HG03159 (cell line): ENCODE data around the gene ABCD2.
"Not testable (repeated sequence)": the region's sequence is repeated elsewhere in the genome, so short reads cannot be mapped to it uniquely, and the experiment has no call there.

Experiments
- ATAC-seq: cut with Tn5 transposase; IDR thresholded peaks from one replicate; pipeline ENCODE4 v1.9.1; 2021; ENCODE audit warnings: mild to moderate bottlenecking, moderate library complexity; ENCODE audit not compliant: unreplicated experiment

The ABCD2 gene

GRCh38 chr12:39619660-39620433 is at the start of gene ABCD2:
Gene ABCD2, minus strand, starts transcription at chr12:39619803. Its CDS starts 188 bp downstream, at chr12:39619615.
- ATAC-seq: peak; percentile 86

- no peak for ATAC-seq
These were observed 40.5 kb upstream of the ABCD2 start for GRCh38 chr12:39660101-39660500.

- no peak for ATAC-seq
These were observed 27.8 kb upstream of the ABCD2 start for GRCh38 chr12:39647383-39647782.

- ATAC-seq: no peak
These were observed 27.4 kb upstream of the ABCD2 start for GRCh38 chr12:39646963-39647362.

GRCh38 chr12:39643052-39643451 is 23.4 kb upstream of the ABCD2 start:
- no peak for ATAC-seq

- ATAC-seq: no peak
These were observed 19.2 kb upstream of the ABCD2 start for GRCh38 chr12:39638840-39639239.

GRCh38 chr12:39638178-39638577 is 18.6 kb upstream of the ABCD2 start:
- ATAC-seq: no peak

- no peak for ATAC-seq
These were observed 13.1 kb upstream of the ABCD2 start for GRCh38 chr12:39632670-39633069.

- no peak for ATAC-seq
These were observed 9.2 kb upstream of the ABCD2 start for GRCh38 chr12:39628836-39629235.

GRCh38 chr12:39627914-39628313 is 8.3 kb upstream of the ABCD2 start:
- ATAC-seq: no peak

- ATAC-seq: no peak
These were observed 6.6 kb upstream of the ABCD2 start for GRCh38 chr12:39626033-39626814.

- ATAC-seq: no peak
These were observed 4.3 kb upstream of the ABCD2 start for GRCh38 chr12:39623919-39624318.

- not testable (repeated sequence) for ATAC-seq
These were observed 3.6 kb upstream of the ABCD2 start for GRCh38 chr12:39623160-39623559.

GRCh38 chr12:39622306-39622705 is 2.7 kb upstream of the ABCD2 start:
- no peak for ATAC-seq

- no peak for ATAC-seq
These were observed 2.1 kb upstream of the ABCD2 start for GRCh38 chr12:39621670-39622069.

GRCh38 chr12:39620659-39621658 is 1.4 kb upstream of the ABCD2 start:
- peak; percentile 28 for ATAC-seq

GRCh38 chr12:39619316-39619659 is 315 bp downstream of the ABCD2 start:
- ATAC-seq: peak; percentile 18

GRCh38 chr12:39618701-39619100 is 902 bp downstream of the ABCD2 start:
- ATAC-seq: no peak

GRCh38 chr12:39617887-39618286 is 1.7 kb downstream of the ABCD2 start:
- no peak for ATAC-seq

GRCh38 chr12:39616666-39617065 is 2.9 kb downstream of the ABCD2 start:
- no peak for ATAC-seq

- ATAC-seq: no peak
These were observed 3.4 kb downstream of the ABCD2 start for GRCh38 chr12:39616251-39616650.
